Activated CD4-positive, alpha-beta T cell treated with anti-CD3 and anti-CD28 coated beads, Interleukin-2, amount 10 ng/mL, durations not matched to agents 7 days and 5 days (primary cell): ENCODE measurements around the gene IGFLR1. TPM values are rescaled to one million over a fixed set of nuclear protein-coding genes. Genes with fewer than 3 reads are reported as not detected.

Experiments
- CTCF ChIA-PET: fragments of 350-600 bp; sonication (Branson Sonifier 250); formaldehyde crosslinking; loops from one replicate; lab custom pipeline; 2021; ENCODE audit warnings: antibody characterized with exemption; lab: Charles Lee
- POLR2A ChIA-PET: fragments of 350-600 bp; sonication (Branson Sonifier 250); formaldehyde crosslinking; loops from one replicate; lab custom pipeline; 2021; ENCODE audit warnings: antibody characterized with exemption; lab: Charles Lee
- DNase-seq: peaks from one replicate; pipeline ENCODE4 v3.0.0-alpha.2; 2020
- H3K27ac Mint-ChIP-seq: one replicate; pipeline ENCODE4 v1.8.0; 2021; ENCODE audit warnings: mild to moderate bottlenecking, moderate library complexity, mixed read lengths
- H3K27me3 Mint-ChIP-seq: one replicate; pipeline ENCODE4 v1.8.0; 2021; ENCODE audit warnings: mixed read lengths
- H3K36me3 Mint-ChIP-seq: one replicate; pipeline ENCODE4 v1.8.0; 2021; ENCODE audit warnings: low read depth, mixed read lengths
- H3K4me1 Mint-ChIP-seq: one replicate; pipeline ENCODE4 v1.8.0; 2021; ENCODE audit warnings: mixed read lengths
- H3K4me3 Mint-ChIP-seq: one replicate; pipeline ENCODE4 v1.8.0; 2021; ENCODE audit warnings: mild to moderate bottlenecking, moderate library complexity, mixed read lengths
- H3K9me3 Mint-ChIP-seq: one replicate; pipeline ENCODE4 v1.8.0; 2021; ENCODE audit warnings: mixed read lengths
- total RNA-seq, 2 experiments: library from RNA; stranded (reverse); gene quantifications; one replicate each; pipeline ENCODE4 v1.2.3, GENCODE V29; 2021

Gene IGFLR1
- total RNA-seq, 2 experiments from 2014 or later: 53.7 to 54.6 TPM

GRCh38 chr19:35757231-35757748 is 15.0 kb upstream of the IGFLR1 start:
- peak overlapping the region; percentile 84 for H3K4me3 Mint-ChIP-seq
- peaks cover 37% of the 10 kb centered on the region for H3K4me1 Mint-ChIP-seq
- ChIA-PET POLR2A (no interaction called here), CTCF (no interaction called here)
- DNase-seq: no peak
- H3K9me3 Mint-ChIP-seq: no peaks in the 10 kb centered on the region
- H3K27me3 Mint-ChIP-seq: no peaks in the 10 kb centered on the region
- H3K27ac Mint-ChIP-seq: peak overlapping the region; percentile 93
- peaks cover 37% of the 10 kb centered on the region for H3K36me3 Mint-ChIP-seq

- H3K4me3 Mint-ChIP-seq: peak within 1 kb of the TSS; percentile 84
- DNase-seq: no peak
- ChIA-PET POLR2A (no interaction called here), CTCF (no interaction called here)
- H3K27ac Mint-ChIP-seq: peak within 1 kb of the TSS; percentile 93
- H3K36me3 Mint-ChIP-seq: peaks cover 32% of the 10 kb centered on the region
- no peaks in the 10 kb centered on the region for H3K27me3 Mint-ChIP-seq
- H3K9me3 Mint-ChIP-seq: no peaks in the 10 kb centered on the region
- H3K4me1 Mint-ChIP-seq: peaks cover 37% of the 10 kb centered on the region
Measured at GRCh38 chr19:35756377-35757230, 14.4 kb upstream of the IGFLR1 start, which contains the start of gene HSPB6. Gene HSPB6, minus strand, starts transcription at chr19:35757029. Its CDS starts 21 bp downstream, at chr19:35757008.

- Mint-ChIP-seq H3K27me3 (no peaks in the 10 kb centered on the region), H3K27ac (peak overlapping the region; percentile 76), H3K4me1 (peaks cover 37% of the 10 kb centered on the region), H3K9me3 (no peaks in the 10 kb centered on the region), H3K36me3 (peaks cover 29% of the 10 kb centered on the region), H3K4me3 (peak overlapping the region; percentile 52)
- ChIA-PET CTCF (no interaction called here), POLR2A (no interaction called here)
- peak; percentile 46 for DNase-seq
Measured at GRCh38 chr19:35755550-35756376, 13.5 kb upstream of the IGFLR1 start.

- Mint-ChIP-seq H3K9me3 (no peaks in the 10 kb centered on the region), H3K27me3 (no peaks in the 10 kb centered on the region), H3K4me3 (no peak overlapping the region), H3K27ac (no peak overlapping the region), H3K4me1 (peaks cover 36% of the 10 kb centered on the region), H3K36me3 (peaks cover 23% of the 10 kb centered on the region)
- ChIA-PET POLR2A (no interaction called here), CTCF (no interaction called here)
- DNase-seq: no peak
Measured at GRCh38 chr19:35755131-35755549, 12.9 kb upstream of the IGFLR1 start.

GRCh38 chr19:35754370-35755130 is 12.3 kb upstream of the IGFLR1 start:
- peaks cover 38% of the 10 kb centered on the region for H3K4me1 Mint-ChIP-seq
- H3K27me3 Mint-ChIP-seq: no peaks in the 10 kb centered on the region
- H3K9me3 Mint-ChIP-seq: no peaks in the 10 kb centered on the region
- POLR2A ChIA-PET: no interaction called here
- H3K36me3 Mint-ChIP-seq: peaks cover 20% of the 10 kb centered on the region
- H3K4me3 Mint-ChIP-seq: no peak overlapping the region
- peak overlapping the region; percentile 44 for H3K27ac Mint-ChIP-seq
- no peak for DNase-seq
- CTCF ChIA-PET: no interaction called here

- POLR2A ChIA-PET: no interaction called here
- CTCF ChIA-PET: no interaction called here
- no peaks in the 10 kb centered on the region for H3K9me3 Mint-ChIP-seq
- no peaks in the 10 kb centered on the region for H3K27me3 Mint-ChIP-seq
- H3K36me3 Mint-ChIP-seq: peaks cover 16% of the 10 kb centered on the region
- H3K4me3 Mint-ChIP-seq: no peak overlapping the region
- H3K4me1 Mint-ChIP-seq: peaks cover 34% of the 10 kb centered on the region
- H3K27ac Mint-ChIP-seq: no peak overlapping the region
- DNase-seq: no peak
Measured at GRCh38 chr19:35753634-35754369, 11.6 kb upstream of the IGFLR1 start.

GRCh38 chr19:35752746-35753350 is 10.6 kb upstream of the IGFLR1 start:
- CTCF ChIA-PET: interaction anchor here (1.3 to 1.5 kb wide), 2 partner anchors 10 to 13 kb away, joined by 3 to 5 read pairs; partner anchors contain the start of gene IGFLR1
- no peaks in the 10 kb centered on the region for H3K27me3 Mint-ChIP-seq
- no peaks in the 10 kb centered on the region for H3K9me3 Mint-ChIP-seq
- H3K4me3 Mint-ChIP-seq: no peak overlapping the region
- POLR2A ChIA-PET: no interaction called here
- DNase-seq: no peak
- H3K4me1 Mint-ChIP-seq: peaks cover 41% of the 10 kb centered on the region
- H3K36me3 Mint-ChIP-seq: peaks cover 18% of the 10 kb centered on the region
- H3K27ac Mint-ChIP-seq: no peak overlapping the region

GRCh38 chr19:35751839-35752745 is 9.8 kb upstream of the IGFLR1 start:
- H3K4me1 Mint-ChIP-seq: peaks cover 41% of the 10 kb centered on the region
- no peaks in the 10 kb centered on the region for H3K9me3 Mint-ChIP-seq
- no peak overlapping the region for H3K4me3 Mint-ChIP-seq
- H3K27me3 Mint-ChIP-seq: no peaks in the 10 kb centered on the region
- no peak overlapping the region for H3K27ac Mint-ChIP-seq
- ChIA-PET POLR2A (no interaction called here), CTCF (interaction anchor here (1.3 to 1.5 kb wide), 2 partner anchors 9 to 12 kb away, joined by 3 to 5 read pairs; partner anchors contain the start of gene IGFLR1)
- no peak for DNase-seq
- peaks cover 19% of the 10 kb centered on the region for H3K36me3 Mint-ChIP-seq

GRCh38 chr19:35750167-35750566 is 7.9 kb upstream of the IGFLR1 start:
- CTCF ChIA-PET: interaction anchor here (0.9 to 1.2 kb wide), 4 partner anchors 10 to 181 kb away, joined by 3 read pairs; no protein-coding TSS in a partner anchor
- no peaks in the 10 kb centered on the region for H3K27me3 Mint-ChIP-seq
- POLR2A ChIA-PET: no interaction called here
- DNase-seq: no peak
- H3K4me1 Mint-ChIP-seq: peaks cover 44% of the 10 kb centered on the region
- peak overlapping the region; percentile 41 for H3K27ac Mint-ChIP-seq
- H3K36me3 Mint-ChIP-seq: peaks cover 17% of the 10 kb centered on the region
- H3K9me3 Mint-ChIP-seq: no peaks in the 10 kb centered on the region
- peak overlapping the region; percentile 48 for H3K4me3 Mint-ChIP-seq

- H3K27me3 Mint-ChIP-seq: no peaks in the 10 kb centered on the region
- ChIA-PET POLR2A (interaction anchor here (0.6 to 0.7 kb wide), 2 partner anchors 10 to 33 kb away, joined by 3 read pairs; no protein-coding TSS in a partner anchor), CTCF (interaction anchor here (0.8 to 1.6 kb wide), 11 partner anchors 9 to 199 kb away, joined by 3 to 7 read pairs (median 4); no protein-coding TSS in a partner anchor)
- H3K27ac Mint-ChIP-seq: peak within 1 kb of the TSS; percentile 96
- H3K4me3 Mint-ChIP-seq: peak within 1 kb of the TSS; percentile 99
- no peaks in the 10 kb centered on the region for H3K9me3 Mint-ChIP-seq
- peaks cover 16% of the 10 kb centered on the region for H3K36me3 Mint-ChIP-seq
- DNase-seq: peak; percentile 100
- H3K4me1 Mint-ChIP-seq: peaks cover 49% of the 10 kb centered on the region
Measured at GRCh38 chr19:35748106-35749020, 6.1 kb upstream of the IGFLR1 start, which contains the start of gene LIN37. Gene LIN37, plus strand, starts transcription at chr19:35748576. Its CDS starts 149 bp downstream, at chr19:35748725.
